ENCODE measurements around the gene CTBP1.

CTBP1 gene

DNA sequence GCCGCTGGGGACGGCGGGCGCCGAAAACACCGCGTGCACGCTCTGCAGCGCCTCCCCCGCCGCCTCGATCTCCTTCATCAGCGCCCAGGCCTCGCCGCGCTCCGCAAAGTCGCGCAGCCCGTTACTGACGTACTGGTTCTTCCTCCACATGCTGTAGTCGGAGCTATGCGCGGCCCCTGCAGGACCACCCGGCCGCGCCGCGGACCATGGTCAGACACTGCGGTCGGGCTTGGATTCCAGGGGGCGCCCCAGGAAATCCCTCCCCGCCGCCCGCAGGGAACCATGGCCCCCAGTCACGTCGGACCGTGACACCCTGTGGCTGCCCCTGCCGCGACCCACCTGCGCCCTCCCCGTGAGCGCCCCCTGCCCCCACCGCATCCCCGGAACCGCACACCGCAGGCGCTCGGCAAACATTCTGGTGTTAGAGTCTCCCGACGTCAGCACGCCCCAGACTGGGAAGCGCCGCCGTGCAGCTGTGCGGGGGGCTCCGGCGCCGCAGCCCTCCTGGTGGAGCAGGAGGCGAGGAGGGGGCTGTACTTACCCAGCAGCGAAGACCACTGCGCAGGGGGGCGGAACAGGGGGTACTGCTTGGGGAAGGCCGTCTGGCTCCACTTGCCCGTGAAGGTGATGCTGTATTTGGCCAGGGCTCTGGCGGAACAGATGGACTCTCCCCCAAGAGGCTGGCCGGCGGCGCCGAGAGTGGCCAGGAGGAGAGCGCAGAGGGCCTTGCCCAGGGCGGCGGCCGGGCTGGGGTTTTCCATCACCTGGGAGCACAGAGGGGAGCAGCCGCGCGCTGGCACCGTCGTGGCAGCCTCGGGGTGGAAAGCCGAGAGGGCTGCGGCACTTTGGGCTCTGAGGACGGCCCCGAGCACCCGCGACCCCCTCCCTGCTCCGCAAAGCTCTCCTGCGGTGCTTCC lies 77.4 kb downstream of the CTBP1 start:
- peak; percentile 7 for DNase-seq

- no peak for DNase-seq
These were observed 78.0 kb downstream of the CTBP1 start for GRCh38 chr4:1170976-1171310.

- DNase-seq = no peak
These were observed 78.6 kb downstream of the CTBP1 start for GRCh38 chr4:1170156-1170975.

DNA sequence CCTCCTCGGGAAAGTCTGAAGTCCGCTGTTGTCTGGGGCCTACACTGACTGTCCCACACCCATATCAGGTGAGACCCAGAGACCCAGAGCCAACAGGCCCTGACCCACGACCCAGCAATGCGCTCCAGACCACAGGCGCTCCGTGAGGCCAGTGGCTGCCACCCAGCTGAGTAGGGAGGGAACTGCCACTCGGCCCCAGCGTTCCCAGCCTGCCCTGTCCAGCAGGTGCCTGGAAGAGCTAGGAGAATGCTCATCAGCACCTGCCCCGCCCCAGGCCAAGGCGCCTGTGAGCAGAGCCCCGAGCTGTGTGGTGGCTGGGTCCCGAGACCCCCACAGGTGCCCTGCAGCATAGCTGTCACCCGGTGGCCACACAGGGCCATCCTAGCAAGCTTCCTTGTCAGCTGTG lies 79.2 kb downstream of the CTBP1 start:
- DNase-seq = no peak

DNA sequence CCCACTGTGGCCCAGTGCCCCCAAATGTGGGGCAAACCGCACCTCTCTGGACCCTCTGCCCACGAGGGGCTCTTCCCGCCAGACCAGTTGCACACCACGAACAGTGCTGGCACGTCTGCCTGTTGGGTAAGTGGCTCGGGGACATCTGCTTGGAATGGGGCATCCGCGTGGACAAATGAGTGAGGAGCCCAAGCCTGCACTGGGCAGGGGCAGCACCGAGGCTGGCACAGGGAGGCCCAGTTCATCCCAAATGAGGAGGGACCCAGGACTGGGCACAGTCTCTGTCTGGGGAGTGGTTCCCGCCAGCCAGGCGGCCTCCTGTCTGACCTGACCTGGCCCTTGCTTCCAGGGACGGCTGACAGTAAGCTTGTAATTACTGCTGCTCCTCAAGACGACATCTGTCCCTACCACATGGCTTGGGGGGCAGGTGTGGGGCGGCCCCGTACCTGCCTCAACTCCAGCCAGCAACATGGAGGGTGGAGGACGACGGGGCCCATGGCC lies 79.7 kb downstream of the CTBP1 start:
- no peak for DNase-seq

- no peak for DNase-seq
These were observed 80.5 kb downstream of the CTBP1 start for GRCh38 chr4:1168191-1169101.

GRCh38 chr4:1167244-1167949 lies 81.5 kb downstream of the CTBP1 start:
- peak; percentile 96 for DNase-seq

- no peak for DNase-seq
These were observed 82.3 kb downstream of the CTBP1 start for GRCh38 chr4:1166509-1167243.

DNA sequence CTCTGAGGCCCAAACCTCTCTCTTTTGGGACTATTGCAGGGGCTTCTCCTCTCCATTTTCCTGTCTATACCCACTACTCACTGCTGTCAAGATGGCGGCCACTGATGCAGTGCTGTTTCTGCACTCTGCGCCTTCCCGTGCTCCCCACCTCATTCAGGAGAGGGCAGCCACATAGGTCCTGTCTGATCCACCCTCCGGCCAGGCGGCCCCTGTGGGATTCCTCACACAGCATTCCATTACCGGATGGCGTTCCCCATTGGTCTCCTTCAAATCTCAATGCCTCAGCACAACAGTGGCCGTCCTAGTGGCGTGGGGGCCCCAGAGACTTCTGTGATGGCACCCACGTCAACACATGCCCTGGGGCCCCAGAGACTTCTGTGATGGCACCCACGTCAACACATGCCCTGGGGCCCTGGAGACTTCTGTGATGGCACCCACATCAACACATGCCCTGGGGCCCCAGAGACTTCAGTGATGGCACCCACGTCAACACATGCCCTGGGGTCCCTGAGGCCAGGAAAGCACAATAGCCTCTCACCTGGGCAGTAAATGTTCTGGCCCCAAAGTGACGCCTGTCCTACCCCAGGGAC lies 83.9 kb downstream of the CTBP1 start:
- DNase-seq = no peak

DNA sequence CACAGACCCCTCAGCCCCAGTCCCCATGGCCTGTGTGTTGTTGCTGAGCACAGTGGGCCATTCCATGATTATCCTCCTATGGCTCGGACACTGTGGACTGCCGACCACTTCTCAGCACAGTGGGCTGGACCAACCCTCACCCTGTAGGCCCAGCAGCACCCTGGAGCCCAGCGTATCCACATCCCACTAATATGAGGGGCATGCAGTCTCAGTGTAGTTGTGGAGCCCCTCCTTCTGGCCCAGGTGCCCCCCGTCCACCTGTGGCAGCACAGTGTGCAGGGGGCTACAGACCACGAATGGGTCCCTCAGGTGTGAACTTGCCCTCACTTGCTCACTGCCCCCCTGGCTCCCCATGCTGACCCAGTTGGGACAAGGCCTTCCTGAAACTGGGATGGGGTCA lies 84.5 kb downstream of the CTBP1 start:
- DNase-seq = no peak

GRCh38 chr4:1164040-1164439 lies 84.9 kb downstream of the CTBP1 start:
- no peak for DNase-seq
